ENCODE results near the gene ALPK1.
"Not testable (repeated sequence)": the region's sequence is repeated elsewhere in the genome, so short reads cannot be mapped to it uniquely, and the experiment has no call there.

Gene ALPK1

DNA sequence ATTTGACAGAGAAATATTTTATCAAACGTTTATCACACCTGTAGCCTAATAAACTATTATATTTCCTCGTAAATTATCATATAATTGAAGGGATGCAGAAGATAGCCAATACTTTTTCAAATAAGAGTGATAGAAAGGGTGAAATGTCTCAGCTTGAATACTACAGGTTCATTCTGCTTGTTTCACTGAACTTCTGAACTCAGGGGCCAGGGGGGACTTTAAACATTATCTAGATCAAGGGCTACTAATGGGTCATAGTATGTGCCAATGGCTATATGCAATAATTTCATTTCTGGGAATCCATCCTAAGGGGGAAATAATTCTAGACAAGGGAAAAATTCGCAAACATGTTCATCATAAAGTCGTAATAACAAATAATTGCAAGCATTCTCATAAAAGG lies 2.6 kb downstream of the ALPK1 start:
- ChIA-PET CTCF (no interaction called here), POLR2A (ENCODE audit: low non-redundant PET) (no interaction called here)
- no peak for DNase-seq (ENCODE audit: low spot score)
- TF ChIP-seq, protein P1, sequence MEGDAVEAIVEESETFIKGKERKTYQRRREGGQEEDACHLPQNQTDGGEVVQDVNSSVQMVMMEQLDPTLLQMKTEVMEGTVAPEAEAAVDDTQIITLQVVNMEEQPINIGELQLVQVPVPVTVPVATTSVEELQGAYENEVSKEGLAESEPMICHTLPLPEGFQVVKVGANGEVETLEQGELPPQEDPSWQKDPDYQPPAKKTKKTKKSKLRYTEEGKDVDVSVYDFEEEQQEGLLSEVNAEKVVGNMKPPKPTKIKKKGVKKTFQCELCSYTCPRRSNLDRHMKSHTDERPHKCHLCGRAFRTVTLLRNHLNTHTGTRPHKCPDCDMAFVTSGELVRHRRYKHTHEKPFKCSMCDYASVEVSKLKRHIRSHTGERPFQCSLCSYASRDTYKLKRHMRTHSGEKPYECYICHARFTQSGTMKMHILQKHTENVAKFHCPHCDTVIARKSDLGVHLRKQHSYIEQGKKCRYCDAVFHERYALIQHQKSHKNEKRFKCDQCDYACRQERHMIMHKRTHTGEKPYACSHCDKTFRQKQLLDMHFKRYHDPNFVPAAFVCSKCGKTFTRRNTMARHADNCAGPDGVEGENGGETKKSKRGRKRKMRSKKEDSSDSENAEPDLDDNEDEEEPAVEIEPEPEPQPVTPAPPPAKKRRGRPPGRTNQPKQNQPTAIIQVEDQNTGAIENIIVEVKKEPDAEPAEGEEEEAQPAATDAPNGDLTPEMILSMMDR (conservative IDR thresholded peaks at IDR 0.05; ENCODE audit: low read depth) = no peak
- H3K27ac ChIP-seq = no peak overlapping the region

DNA sequence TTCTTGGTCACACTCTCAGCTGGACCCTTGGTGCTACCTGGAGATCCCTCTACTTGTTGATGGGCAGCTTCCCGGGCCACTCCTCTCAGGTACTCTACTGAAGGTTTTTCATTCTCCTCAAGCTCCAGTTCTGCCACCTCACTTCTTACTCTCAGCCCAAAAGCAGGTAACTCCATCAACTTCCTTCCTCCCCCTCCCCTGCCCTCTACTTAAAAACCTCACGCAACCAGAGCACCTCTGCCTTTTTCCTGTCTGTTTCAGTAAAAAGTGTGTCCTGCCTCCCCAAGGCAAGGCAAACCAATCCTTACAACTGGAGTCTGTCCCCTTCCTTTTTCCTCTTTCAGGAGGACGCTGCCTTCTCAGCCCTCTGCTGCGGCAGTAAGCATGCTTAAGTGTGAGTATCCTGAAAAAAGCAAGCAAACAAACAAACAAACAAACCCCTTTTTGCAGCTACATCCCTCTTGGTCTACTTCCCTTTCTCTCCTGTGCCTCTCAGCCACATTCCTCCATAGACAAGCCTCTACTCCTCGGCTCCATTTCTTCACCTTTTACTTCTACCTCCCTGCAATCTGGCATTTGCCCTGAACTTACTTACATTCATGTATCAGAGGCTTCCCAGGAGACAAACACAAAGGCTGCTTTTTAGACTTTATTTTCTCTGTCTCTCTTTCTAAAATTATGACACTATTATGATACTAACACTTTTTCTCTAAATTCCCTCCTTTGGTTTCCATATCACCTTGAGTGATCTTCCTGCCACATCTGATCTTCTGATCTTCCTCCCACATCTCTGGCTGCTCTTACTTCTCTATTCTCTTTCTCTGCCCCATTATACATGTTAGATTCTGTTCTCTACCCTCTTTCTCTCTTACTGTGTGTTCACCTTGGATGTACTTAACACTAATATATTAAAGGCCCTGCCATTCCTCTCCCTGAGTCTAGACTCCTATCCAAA lies 5.4 kb downstream of the ALPK1 start:
- DNase-seq (ENCODE audit: low spot score) = no peak
- ChIA-PET CTCF (no interaction called here), POLR2A (ENCODE audit: low non-redundant PET) (no interaction called here)
- no peak overlapping the region for H3K27ac ChIP-seq
- TF ChIP-seq, protein P1 (conservative IDR thresholded peaks at IDR 0.05; ENCODE audit: low read depth) = no peak

DNA sequence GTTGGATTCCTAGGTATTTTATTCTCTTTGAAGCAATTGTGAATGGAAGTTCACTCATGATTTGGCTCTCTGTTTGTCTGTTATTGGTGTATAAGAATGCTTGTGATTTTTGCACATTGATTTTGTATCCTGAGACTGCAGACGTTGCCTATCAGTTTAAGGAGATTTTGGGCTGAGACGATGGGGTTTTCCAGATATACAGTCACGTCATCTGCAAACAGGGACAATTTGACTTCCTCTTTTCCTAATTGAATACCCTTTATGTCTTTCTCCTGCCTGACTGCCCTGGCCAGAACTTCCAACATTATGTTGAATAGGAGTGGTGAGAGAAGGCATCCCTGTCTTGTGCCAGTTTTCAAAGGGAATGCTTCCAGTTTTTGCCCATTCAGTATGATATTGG lies 8.3 kb downstream of the ALPK1 start:
- POLR2A ChIA-PET (ENCODE audit: low non-redundant PET); CTCF ChIA-PET; DNase-seq (ENCODE audit: low spot score); H3K27ac ChIP-seq: not testable (repeated sequence)

DNA sequence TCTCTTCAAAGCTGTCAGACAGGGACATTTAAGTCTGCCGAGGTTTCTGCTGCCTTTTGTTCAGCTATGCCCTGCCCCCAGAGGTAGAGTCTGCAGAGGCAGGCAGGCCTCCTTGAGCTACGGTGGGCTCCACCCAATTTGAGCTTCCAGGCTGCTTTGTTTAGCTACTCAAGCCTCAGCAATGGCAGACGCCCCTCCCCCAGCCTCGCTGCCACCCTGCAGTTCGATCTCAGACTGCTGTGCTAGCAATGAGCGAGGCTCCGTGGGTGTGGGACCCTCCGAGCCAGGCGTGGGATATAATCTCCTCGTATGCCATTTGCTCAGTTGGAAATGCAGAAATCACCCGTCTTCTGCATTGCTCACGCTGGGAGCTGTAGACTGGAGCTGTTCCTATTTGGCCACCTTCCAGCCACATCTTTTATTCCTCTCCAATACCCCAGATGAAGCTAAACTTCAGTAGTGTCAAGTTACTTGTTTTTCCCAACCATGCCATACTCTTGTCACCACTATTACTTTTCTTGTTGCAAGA lies 12.2 kb downstream of the ALPK1 start:
- DNase-seq (ENCODE audit: low spot score); H3K27ac ChIP-seq; POLR2A ChIA-PET (ENCODE audit: low non-redundant PET); CTCF ChIA-PET: not testable (repeated sequence)

DNA sequence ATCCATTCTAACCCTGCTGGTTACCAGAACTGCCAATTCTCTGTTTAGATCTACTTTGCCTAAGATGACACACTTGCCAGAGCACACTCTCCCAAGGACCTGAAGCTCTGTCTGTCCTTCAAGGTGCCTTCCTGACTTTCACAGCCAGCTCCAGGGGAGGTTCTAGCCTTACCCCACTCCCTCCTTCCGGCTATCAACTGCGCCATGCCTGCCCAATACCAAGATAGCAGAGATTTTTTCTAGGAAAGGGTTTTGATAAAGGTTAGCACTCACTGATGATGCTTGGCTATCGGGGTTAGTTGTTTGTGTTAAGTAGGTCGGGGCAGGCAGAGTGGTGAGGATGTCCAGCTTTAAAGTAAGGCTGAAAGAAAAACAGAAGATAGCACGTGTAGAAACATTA lies 14.3 kb downstream of the ALPK1 start:
- ChIA-PET POLR2A (ENCODE audit: low non-redundant PET) (no interaction called here), CTCF (interaction anchor here (0.5 kb wide), 1 partner anchor 218 kb away, joined by 3 read pairs; no protein-coding TSS in a partner anchor)
- H3K27ac ChIP-seq = no peak overlapping the region
- TF ChIP-seq, protein P1 (conservative IDR thresholded peaks at IDR 0.05; ENCODE audit: low read depth) = no peak
- DNase-seq (ENCODE audit: low spot score) = no peak

DNA sequence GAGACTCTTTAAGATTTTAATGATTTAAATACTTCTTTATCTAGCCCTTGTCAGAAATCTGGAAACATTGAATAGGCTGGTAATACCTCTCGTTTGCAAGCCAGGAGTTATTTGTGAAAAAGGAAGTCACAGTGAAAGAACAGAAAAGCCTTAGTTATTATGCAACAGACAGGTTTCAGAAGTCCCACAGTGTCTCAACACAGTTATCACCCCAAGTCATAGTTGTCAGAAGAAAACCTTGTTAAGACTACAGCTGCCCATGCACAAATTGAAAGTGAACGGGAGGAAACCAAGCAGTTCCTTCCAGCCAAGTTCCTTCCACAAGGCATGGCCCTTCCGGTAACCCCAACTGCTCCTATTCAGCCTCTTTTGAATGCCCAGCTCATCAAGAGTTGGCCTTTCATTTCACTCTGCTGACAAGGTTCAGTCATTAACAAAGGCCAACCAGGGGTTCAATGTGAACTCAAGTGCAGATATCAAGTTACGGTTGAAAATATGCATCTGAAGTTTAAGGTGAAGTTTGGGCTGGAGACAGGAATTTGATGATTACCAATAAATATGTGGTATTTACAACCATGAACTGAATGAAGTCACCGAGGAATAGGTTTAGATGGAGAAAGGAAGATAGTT lies 15.6 kb downstream of the ALPK1 start:
- H3K27ac ChIP-seq = no peak overlapping the region
- POLR2A ChIA-PET (ENCODE audit: low non-redundant PET) = no interaction called here
- TF ChIP-seq, protein P1 (conservative IDR thresholded peaks at IDR 0.05; ENCODE audit: low read depth) = no peak
- no peak for DNase-seq (ENCODE audit: low spot score)
- CTCF ChIA-PET = no interaction called here

DNA sequence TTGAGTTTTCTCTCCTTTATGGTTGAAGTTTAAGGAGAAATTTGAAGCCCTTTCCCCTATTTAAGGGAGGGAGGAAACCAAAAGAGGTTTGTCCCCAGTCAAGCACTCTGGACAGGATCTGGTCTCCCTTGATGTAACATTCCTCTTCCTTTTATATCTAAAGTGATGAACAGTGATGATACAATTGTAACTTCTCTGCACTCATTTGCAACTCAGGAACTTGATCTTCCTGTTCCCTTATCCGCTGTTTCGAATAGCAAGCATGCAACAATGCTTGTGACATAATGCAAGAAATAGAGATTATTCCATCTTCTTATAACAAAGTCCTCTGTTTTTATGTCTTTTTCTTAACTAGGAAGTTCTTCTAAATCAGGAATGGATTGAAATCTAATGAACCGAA lies 18.3 kb downstream of the ALPK1 start:
- ChIA-PET CTCF (no interaction called here), POLR2A (ENCODE audit: low non-redundant PET) (no interaction called here)
- no peak overlapping the region for H3K27ac ChIP-seq
- TF ChIP-seq, protein P1 (conservative IDR thresholded peaks at IDR 0.05; ENCODE audit: low read depth) = no peak
- no peak for DNase-seq (ENCODE audit: low spot score)
